HepG2 (cell line): ENCODE measurements around the gene AMPH.

ENCODE experiments used
- ARNT ChIP-seq: fragments of 450-650 bp; IDR thresholded peaks from 2 replicates; pipeline ENCODE4 v1.6.1; 2017
- ATF7 ChIP-seq, 2 experiments: fragments of 450-650 bp in 1 of 2; sonication (generic) in 1 of 2; formaldehyde crosslinking in 1 of 2; IDR thresholded peaks; 2 replicates each; pipeline versions ENCODE4 v1.4.0 to v1.6.1; 2016 to 2020; ENCODE audit warnings: antibody characterized with exemption in 1 of 2, mild to moderate bottlenecking in 1 of 2, missing genetic modification reagents in 1 of 2
- CTCF ChIP-seq: sonication (generic); formaldehyde crosslinking; IDR thresholded peaks from 2 replicates; pipeline ENCODE4 v1.5.0; 2020; ENCODE audit warnings: mild to moderate bottlenecking, missing genetic modification reagents, moderate library complexity
- HNF4A ChIP-seq: sonication (generic); formaldehyde crosslinking; IDR thresholded peaks from 2 replicates; pipeline ENCODE4 v1.4.0; 2020; ENCODE audit warnings: missing genetic modification reagents
- MXI1 ChIP-seq: IDR thresholded peaks from 3 replicates; pipeline ENCODE4 v1.6.1; 2012; ENCODE audit warnings: low read depth, low read length, inconsistent platforms, borderline replicate concordance
- ONECUT2 ChIP-seq: sonication (generic); formaldehyde crosslinking; IDR thresholded peaks from 2 replicates; pipeline ENCODE4 v1.4.0; 2020; ENCODE audit warnings: missing genetic modification reagents
- RXRA ChIP-seq: sonication (generic); formaldehyde crosslinking; IDR thresholded peaks from 2 replicates; pipeline ENCODE4 v1.5.1; 2020; ENCODE audit warnings: missing genetic modification reagents
- SMC3 ChIP-seq: IDR thresholded peaks from 2 replicates; pipeline ENCODE4 v1.6.1; 2011; ENCODE audit warnings: low read length, improper control_type of control experiment
- ZFP37 ChIP-seq: sonication (generic); formaldehyde crosslinking; IDR thresholded peaks from 2 replicates; pipeline ENCODE4 v1.4.0; 2020; ENCODE audit warnings: missing genetic modification reagents, borderline replicate concordance
- ZNF232 ChIP-seq: sonication (generic); formaldehyde crosslinking; IDR thresholded peaks from 2 replicates; pipeline ENCODE4 v1.4.0; 2020; ENCODE audit warnings: missing genetic modification reagents, borderline replicate concordance
- ZNF777 ChIP-seq: sonication (generic); formaldehyde crosslinking; IDR thresholded peaks from 2 replicates; pipeline ENCODE4 v1.4.0; 2020; ENCODE audit warnings: missing genetic modification reagents

- TF ChIP-seq HNF4A (CRISPR knock-in tag) (no peak), MXI1 (no peak), RXRA (CRISPR knock-in tag) (no peak), SMC3 (no peak), ZNF232 (CRISPR knock-in tag) (no peak), ZFP37 (no peak), ONECUT2 (CRISPR knock-in tag) (no peak), ZNF777 (CRISPR knock-in tag) (no peak), CTCF (CRISPR knock-in tag) (peak; percentile 75), ARNT (no peak), ATF7 (IDR thresholded peaks at IDR 0.05) (no peak), ATF7 (CRISPR knock-in tag; IDR thresholded peaks at IDR 0.05) (no peak)
These were observed 29.4 kb upstream of the AMPH start for GRCh38 chr7:38660427-38661099.
